ENCODE results near the gene MRPS2. TPM values are rescaled to one million over a fixed set of nuclear protein-coding genes. Genes with fewer than 3 reads are reported as not detected.

Gene MRPS2
- total RNA-seq, 1 experiment from 2014 or later: 77.6 TPM

- TF ChIP-seq, protein P1, sequence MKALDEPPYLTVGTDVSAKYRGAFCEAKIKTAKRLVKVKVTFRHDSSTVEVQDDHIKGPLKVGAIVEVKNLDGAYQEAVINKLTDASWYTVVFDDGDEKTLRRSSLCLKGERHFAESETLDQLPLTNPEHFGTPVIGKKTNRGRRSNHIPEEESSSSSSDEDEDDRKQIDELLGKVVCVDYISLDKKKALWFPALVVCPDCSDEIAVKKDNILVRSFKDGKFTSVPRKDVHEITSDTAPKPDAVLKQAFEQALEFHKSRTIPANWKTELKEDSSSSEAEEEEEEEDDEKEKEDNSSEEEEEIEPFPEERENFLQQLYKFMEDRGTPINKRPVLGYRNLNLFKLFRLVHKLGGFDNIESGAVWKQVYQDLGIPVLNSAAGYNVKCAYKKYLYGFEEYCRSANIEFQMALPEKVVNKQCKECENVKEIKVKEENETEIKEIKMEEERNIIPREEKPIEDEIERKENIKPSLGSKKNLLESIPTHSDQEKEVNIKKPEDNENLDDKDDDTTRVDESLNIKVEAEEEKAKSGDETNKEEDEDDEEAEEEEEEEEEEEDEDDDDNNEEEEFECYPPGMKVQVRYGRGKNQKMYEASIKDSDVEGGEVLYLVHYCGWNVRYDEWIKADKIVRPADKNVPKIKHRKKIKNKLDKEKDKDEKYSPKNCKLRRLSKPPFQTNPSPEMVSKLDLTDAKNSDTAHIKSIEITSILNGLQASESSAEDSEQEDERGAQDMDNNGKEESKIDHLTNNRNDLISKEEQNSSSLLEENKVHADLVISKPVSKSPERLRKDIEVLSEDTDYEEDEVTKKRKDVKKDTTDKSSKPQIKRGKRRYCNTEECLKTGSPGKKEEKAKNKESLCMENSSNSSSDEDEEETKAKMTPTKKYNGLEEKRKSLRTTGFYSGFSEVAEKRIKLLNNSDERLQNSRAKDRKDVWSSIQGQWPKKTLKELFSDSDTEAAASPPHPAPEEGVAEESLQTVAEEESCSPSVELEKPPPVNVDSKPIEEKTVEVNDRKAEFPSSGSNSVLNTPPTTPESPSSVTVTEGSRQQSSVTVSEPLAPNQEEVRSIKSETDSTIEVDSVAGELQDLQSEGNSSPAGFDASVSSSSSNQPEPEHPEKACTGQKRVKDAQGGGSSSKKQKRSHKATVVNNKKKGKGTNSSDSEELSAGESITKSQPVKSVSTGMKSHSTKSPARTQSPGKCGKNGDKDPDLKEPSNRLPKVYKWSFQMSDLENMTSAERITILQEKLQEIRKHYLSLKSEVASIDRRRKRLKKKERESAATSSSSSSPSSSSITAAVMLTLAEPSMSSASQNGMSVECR (CRISPR knock-in tag; IDR thresholded peaks at IDR 0.05; ENCODE audit: borderline replicate concordance): no peak
- TF ChIP-seq, protein P2, sequence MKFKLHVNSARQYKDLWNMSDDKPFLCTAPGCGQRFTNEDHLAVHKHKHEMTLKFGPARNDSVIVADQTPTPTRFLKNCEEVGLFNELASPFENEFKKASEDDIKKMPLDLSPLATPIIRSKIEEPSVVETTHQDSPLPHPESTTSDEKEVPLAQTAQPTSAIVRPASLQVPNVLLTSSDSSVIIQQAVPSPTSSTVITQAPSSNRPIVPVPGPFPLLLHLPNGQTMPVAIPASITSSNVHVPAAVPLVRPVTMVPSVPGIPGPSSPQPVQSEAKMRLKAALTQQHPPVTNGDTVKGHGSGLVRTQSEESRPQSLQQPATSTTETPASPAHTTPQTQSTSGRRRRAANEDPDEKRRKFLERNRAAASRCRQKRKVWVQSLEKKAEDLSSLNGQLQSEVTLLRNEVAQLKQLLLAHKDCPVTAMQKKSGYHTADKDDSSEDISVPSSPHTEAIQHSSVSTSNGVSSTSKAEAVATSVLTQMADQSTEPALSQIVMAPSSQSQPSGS (CRISPR knock-in tag; IDR thresholded peaks at IDR 0.05; ENCODE audit: borderline replicate concordance, low read depth): no peak
- peak; percentile 76 for TF ChIP-seq IRF1 (CRISPR knock-in tag; IDR thresholded peaks at IDR 0.05)
- no peak for TF ChIP-seq HMGA2 (CRISPR knock-in tag; IDR thresholded peaks at IDR 0.05)
- no peak for TF ChIP-seq ATF3 (CRISPR knock-in tag; conservative IDR thresholded peaks at IDR 0.05)
- TF ChIP-seq, protein P3, sequence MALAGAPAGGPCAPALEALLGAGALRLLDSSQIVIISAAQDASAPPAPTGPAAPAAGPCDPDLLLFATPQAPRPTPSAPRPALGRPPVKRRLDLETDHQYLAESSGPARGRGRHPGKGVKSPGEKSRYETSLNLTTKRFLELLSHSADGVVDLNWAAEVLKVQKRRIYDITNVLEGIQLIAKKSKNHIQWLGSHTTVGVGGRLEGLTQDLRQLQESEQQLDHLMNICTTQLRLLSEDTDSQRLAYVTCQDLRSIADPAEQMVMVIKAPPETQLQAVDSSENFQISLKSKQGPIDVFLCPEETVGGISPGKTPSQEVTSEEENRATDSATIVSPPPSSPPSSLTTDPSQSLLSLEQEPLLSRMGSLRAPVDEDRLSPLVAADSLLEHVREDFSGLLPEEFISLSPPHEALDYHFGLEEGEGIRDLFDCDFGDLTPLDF (CRISPR knock-in tag; IDR thresholded peaks at IDR 0.05): no peak
- no peak for TF ChIP-seq FOXJ3 (CRISPR knock-in tag; IDR thresholded peaks at IDR 0.05; ENCODE audit: borderline replicate concordance)
- TF ChIP-seq ZNF263 (CRISPR knock-in tag; IDR thresholded peaks at IDR 0.05; ENCODE audit: low read depth): no peak
- TF ChIP-seq MAX (CRISPR knock-in tag; IDR thresholded peaks at IDR 0.05): peak; percentile 74
- TF ChIP-seq FOXK1 (CRISPR knock-in tag; IDR thresholded peaks at IDR 0.05): peak; percentile 89
These were observed at the start of gene MRPS2 (continued) for GRCh38 chr9:135500525-135501260.

DNA sequence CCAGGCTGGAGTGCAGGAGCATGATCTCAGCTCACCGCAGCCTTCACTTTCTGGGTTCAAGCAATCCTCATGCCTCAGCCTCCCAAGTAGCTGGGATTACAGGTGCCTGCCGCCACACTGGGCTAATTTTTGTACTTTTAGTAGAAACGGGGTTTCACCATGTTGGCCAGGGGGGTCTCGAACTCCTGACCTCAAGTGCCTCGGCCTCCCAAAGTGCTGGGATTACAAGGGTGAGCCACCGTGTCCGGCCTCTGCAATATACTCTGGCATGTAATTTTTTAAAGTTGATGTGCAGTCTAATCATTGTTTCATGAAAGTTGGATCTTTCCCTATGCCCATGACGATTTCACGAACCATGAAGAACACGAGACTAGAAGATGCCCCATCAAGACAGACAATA is 49.5 kb upstream of the MRPS2 start:
- ATAC-seq: no peak
- 0 out of 2 replicates have a peak, but pooled peaks cover 3% of the 10 kb centered on the region for H3K27me3 Mint-ChIP-seq (ENCODE audit: low read depth)
- H3K4me3 Mint-ChIP-seq: no peak overlapping the region
- ChIA-PET POLR2A (interaction anchor here (0.7 kb wide), 1 partner anchor 41 kb away, joined by 3 read pairs; no protein-coding TSS in a partner anchor), CTCF (interaction anchor here (1.1 kb wide), 1 partner anchor 12 kb away, joined by 3 read pairs; no protein-coding TSS in a partner anchor)
- no peak for DNase-seq (ENCODE audit: low spot score)
- H3K4me1 Mint-ChIP-seq: peaks cover 9% of the 10 kb centered on the region
- no peaks in the 10 kb centered on the region for H3K36me3 Mint-ChIP-seq
- H3K27ac Mint-ChIP-seq: no peak overlapping the region
- peaks cover 19% of the 10 kb centered on the region for H3K9me3 Mint-ChIP-seq
- TF ChIP-seq MLX (CRISPR knock-in tag; IDR thresholded peaks at IDR 0.05) (no peak), ZNF512 (CRISPR knock-in tag; IDR thresholded peaks at IDR 0.05; ENCODE audit: borderline replicate concordance) (no peak), FOXP1 (CRISPR knock-in tag; IDR thresholded peaks at IDR 0.05; ENCODE audit: borderline replicate concordance) (no peak), SP1 (CRISPR knock-in tag; conservative IDR thresholded peaks at IDR 0.05) (no peak), ELF4 (CRISPR knock-in tag; IDR thresholded peaks at IDR 0.05; ENCODE audit: low read depth) (no peak), IRF2 (CRISPR knock-in tag; IDR thresholded peaks at IDR 0.05; ENCODE audit: borderline replicate concordance, low read depth) (no peak), GTF2I (CRISPR knock-in tag; conservative IDR thresholded peaks at IDR 0.05) (no peak)
- TF ChIP-seq, protein P4, sequence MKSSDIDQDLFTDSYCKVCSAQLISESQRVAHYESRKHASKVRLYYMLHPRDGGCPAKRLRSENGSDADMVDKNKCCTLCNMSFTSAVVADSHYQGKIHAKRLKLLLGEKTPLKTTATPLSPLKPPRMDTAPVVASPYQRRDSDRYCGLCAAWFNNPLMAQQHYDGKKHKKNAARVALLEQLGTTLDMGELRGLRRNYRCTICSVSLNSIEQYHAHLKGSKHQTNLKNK (CRISPR knock-in tag; IDR thresholded peaks at IDR 0.05): no peak
- TF ChIP-seq, protein P5, sequence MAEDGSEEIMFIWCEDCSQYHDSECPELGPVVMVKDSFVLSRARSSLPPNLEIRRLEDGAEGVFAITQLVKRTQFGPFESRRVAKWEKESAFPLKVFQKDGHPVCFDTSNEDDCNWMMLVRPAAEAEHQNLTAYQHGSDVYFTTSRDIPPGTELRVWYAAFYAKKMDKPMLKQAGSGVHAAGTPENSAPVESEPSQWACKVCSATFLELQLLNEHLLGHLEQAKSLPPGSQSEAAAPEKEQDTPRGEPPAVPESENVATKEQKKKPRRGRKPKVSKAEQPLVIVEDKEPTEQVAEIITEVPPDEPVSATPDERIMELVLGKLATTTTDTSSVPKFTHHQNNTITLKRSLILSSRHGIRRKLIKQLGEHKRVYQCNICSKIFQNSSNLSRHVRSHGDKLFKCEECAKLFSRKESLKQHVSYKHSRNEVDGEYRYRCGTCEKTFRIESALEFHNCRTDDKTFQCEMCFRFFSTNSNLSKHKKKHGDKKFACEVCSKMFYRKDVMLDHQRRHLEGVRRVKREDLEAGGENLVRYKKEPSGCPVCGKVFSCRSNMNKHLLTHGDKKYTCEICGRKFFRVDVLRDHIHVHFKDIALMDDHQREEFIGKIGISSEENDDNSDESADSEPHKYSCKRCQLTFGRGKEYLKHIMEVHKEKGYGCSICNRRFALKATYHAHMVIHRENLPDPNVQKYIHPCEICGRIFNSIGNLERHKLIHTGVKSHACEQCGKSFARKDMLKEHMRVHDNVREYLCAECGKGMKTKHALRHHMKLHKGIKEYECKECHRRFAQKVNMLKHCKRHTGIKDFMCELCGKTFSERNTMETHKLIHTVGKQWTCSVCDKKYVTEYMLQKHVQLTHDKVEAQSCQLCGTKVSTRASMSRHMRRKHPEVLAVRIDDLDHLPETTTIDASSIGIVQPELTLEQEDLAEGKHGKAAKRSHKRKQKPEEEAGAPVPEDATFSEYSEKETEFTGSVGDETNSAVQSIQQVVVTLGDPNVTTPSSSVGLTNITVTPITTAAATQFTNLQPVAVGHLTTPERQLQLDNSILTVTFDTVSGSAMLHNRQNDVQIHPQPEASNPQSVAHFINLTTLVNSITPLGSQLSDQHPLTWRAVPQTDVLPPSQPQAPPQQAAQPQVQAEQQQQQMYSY (CRISPR knock-in tag; IDR thresholded peaks at IDR 0.05): no peak

Measured in WTC11 (cell line).